Uterus (tissue), 2 donors: Measurements from ENCODE around the gene KIF18A.

Experiments used
- POLR2A ChIP-seq, 2 donors: fragments of 450-650 bp; IDR thresholded peaks; one replicate each; pipeline ENCODE4 v1.6.1; 2016; ENCODE audit warnings: antibody characterized with exemption in 2 of 2, mild to moderate bottlenecking in 1 of 2, moderate library complexity in 1 of 2
- TF ChIP-seq, protein P1 (sequence below), 4 experiments: fragments of 200-600 bp in 2 of 4; fragments of 450-650 bp in 2 of 4; sonication (generic) in 2 of 4; IDR thresholded peaks; one replicate each; pipeline ENCODE4 v1.5.1; 2016 to 2019; ENCODE audit warnings: antibody characterized with exemption in 4 of 4, mild to moderate bottlenecking in 2 of 4, moderate library complexity in 1 of 4

DNA sequence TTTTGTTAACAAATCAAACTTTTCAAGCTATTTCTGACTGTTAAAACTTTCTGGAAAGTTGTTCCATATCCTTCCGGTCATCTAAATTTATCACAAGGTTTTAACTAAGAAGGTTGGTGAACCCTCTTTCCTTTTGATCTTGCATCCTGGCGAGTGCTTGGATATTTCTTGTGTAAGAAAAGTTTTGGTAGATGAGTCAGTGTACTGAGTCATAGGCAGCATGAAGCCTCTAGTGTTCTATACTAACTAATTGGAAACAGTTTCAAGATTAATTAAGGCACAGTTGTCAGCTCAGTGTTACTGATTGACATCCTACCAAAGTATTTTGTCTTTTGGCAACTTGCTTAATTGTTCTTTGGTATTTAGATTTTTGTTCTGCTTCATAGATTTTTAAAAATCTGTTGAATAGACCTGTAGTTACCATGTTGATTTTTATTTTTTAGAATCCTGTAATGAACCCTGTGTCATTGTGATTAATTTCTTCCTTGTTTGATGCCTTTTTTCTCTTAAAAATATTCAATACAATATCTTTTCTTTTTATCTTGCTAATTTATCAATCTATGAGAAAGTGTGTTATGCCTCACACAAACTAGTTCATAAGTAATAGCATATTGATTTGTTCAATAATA is 38.3 kb upstream of the KIF18A start:
- TF ChIP-seq POLR2A (IDR thresholded peaks at IDR 0.05), result no peak
- TF ChIP-seq, protein P1, sequence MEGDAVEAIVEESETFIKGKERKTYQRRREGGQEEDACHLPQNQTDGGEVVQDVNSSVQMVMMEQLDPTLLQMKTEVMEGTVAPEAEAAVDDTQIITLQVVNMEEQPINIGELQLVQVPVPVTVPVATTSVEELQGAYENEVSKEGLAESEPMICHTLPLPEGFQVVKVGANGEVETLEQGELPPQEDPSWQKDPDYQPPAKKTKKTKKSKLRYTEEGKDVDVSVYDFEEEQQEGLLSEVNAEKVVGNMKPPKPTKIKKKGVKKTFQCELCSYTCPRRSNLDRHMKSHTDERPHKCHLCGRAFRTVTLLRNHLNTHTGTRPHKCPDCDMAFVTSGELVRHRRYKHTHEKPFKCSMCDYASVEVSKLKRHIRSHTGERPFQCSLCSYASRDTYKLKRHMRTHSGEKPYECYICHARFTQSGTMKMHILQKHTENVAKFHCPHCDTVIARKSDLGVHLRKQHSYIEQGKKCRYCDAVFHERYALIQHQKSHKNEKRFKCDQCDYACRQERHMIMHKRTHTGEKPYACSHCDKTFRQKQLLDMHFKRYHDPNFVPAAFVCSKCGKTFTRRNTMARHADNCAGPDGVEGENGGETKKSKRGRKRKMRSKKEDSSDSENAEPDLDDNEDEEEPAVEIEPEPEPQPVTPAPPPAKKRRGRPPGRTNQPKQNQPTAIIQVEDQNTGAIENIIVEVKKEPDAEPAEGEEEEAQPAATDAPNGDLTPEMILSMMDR (IDR thresholded peaks at IDR 0.05), result no peak
